GM21576 (cell line): ENCODE data around the gene OPCML.

Source experiments
- ATAC-seq: cut with Tn5 transposase; IDR thresholded peaks from one replicate; pipeline ENCODE4 v1.9.1; 2021; ENCODE audit warnings: mild to moderate bottlenecking, moderate library complexity; ENCODE audit not compliant: unreplicated experiment

Gene OPCML

GRCh38 chr11:133149698-133150097 lies 382.6 kb downstream of the OPCML start:
- no peak for ATAC-seq

GRCh38 chr11:133147625-133148024 lies 384.7 kb downstream of the OPCML start:
- no peak for ATAC-seq

DNA sequence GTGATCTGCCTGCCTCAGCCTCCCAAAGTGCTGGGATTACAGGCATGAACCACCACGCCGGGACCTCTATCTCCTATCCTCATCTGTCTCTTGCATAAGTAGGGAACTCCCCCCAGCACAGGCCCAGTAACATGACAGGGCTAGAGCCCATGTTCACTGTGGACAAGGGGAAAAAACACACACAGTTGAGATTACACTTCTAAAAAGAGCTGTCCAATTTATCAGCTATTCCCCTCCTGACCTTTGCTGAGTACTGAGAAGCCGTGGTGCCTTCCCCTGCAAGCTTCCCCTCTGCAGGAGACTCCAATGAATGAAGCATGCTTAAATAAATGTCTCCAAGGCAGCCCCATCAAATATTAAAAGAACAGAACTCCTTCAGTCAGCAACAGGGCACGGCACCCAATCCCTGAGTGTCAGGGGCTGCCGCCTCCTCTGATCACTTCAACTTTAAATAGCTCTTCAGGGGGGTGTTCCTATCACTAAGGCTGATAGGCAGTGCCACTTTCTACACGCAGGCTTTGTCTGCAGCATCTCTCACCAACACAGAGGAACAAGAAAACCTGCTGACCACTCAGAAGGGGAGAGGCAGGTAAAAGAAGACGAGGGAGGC lies 385.5 kb downstream of the OPCML start:
- no peak for ATAC-seq

- ATAC-seq: no peak
These were observed 394.4 kb downstream of the OPCML start for GRCh38 chr11:133137939-133138338.

DNA sequence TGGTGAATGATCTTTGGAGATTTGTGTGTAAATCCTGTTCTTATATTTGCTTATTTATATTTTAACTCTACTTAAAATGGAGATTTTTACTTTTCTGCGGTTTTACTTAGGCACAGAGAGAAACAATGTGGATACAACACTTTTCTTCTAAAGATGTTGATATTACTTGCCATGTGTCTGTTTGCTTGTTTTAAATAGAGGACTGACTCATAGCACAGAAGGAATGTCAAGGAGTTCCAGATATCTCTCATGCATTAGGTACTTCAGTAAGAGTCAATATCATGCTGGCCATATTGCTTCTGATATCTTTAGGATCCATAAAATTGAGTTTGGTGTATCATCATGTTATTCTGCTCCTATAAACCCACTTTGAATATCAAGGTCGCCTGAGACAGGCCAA lies 395.0 kb downstream of the OPCML start:
- ATAC-seq: no peak

DNA sequence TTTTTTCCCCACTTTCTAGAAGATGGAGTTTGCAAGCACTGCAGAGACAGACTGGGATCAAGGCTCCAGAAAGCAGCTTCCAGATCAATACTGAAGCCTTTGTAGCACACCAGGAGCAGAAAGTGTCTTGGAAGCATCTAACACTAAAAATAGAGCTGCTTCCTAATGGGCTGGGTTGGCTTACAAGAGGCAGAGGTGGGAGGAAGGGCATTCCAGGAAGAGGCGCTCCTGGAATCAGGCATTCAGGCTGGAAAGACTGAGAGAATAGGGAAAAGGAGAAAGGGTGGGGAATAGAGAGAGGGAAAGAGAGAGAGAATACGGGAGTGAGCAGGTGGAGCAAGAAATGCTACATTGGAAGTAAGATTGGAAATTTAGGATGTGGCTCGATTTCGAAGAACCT lies 395.9 kb downstream of the OPCML start:
- ATAC-seq: no peak

GRCh38 chr11:133134314-133135173 lies 397.8 kb downstream of the OPCML start:
- peak; percentile 97 for ATAC-seq

DNA sequence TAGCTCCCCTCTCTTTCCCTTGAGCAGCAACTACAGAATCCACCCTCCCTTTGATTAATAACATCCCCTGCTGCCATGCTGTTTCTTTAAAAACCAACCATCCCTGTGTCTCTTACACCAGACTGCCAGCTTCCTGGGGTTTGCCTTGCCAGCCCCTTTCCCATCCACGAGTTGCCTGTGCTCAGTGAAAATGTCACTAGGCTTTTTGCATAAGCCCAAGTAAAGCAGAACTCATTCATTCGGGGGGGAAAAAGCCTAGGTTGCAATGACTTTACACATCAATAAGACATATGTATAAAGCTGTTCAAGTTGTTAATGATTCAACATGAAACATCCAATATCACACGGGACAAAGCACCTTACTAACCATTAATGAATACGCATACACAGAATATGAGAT lies 398.7 kb downstream of the OPCML start:
- ATAC-seq: no peak

DNA sequence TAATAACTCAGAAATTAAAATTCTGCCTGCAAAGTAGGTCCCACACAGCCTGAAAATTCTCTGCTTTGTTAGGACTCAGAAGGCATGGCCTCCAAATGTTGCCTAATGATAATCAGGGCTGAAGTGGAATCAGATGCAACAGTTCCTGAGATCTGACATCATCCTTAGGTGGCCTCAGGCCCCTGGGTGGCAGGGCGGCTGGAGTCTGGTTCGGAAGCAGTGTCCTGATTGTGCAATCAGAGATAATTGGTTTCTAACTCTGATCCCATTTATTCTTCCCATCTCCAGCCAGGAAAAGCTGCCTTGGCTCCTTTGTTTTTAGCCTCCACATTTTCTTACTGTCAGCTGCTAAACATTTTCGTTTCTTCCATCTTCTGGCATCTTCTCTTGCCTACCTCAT lies 399.3 kb downstream of the OPCML start:
- no peak for ATAC-seq

- ATAC-seq: no peak
These were observed 404.6 kb downstream of the OPCML start for GRCh38 chr11:133127741-133128140.

- no peak for ATAC-seq
These were observed 408.5 kb downstream of the OPCML start for GRCh38 chr11:133123796-133124195.

DNA sequence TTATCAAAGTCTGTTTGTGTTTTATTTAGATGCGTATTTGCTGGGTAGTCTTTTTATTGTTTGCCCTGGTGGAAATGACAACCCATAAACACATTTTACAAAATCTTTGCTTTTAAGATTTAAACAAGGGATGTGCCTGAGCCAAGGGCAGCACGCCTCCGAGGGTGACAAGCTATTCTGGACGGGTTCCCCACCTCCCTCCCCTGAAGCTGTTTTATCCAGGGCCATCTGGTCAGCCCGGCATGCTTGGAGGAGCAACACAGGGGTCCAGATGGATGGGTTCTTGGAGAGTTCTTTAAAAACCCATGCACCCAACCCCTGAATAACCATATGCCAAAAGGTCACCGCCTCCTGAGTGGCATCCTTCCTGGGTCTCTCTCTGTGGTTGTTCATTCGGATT lies 408.9 kb downstream of the OPCML start:
- ATAC-seq: no peak

- no peak for ATAC-seq
These were observed 410.0 kb downstream of the OPCML start for GRCh38 chr11:133122256-133122655.

- ATAC-seq: no peak
These were observed 413.6 kb downstream of the OPCML start for GRCh38 chr11:133118563-133119268.

DNA sequence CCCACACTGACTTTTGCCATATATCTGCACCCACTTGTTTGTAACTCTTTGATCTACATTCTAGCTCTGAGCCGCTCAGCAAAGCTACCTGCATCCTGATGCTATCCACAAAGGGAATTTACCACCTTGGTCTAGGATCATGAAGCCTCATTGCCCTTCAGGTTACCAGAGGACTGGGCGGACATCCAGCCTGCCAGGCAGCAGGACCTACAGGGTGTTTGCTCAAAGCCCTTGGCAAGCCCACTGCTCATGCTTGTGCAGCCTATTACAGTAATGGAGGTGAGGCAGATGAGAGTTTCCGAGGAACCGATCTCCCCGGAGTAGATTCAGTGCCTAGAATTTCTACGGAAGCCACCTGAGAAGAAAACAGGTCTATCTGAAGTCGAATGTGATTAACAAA lies 417.2 kb downstream of the OPCML start:
- no peak for ATAC-seq

GRCh38 chr11:133107763-133108162 lies 424.5 kb downstream of the OPCML start:
- no peak for ATAC-seq

GRCh38 chr11:133107136-133107535 lies 425.2 kb downstream of the OPCML start:
- no peak for ATAC-seq

GRCh38 chr11:133106417-133106816 lies 425.9 kb downstream of the OPCML start:
- ATAC-seq: no peak

DNA sequence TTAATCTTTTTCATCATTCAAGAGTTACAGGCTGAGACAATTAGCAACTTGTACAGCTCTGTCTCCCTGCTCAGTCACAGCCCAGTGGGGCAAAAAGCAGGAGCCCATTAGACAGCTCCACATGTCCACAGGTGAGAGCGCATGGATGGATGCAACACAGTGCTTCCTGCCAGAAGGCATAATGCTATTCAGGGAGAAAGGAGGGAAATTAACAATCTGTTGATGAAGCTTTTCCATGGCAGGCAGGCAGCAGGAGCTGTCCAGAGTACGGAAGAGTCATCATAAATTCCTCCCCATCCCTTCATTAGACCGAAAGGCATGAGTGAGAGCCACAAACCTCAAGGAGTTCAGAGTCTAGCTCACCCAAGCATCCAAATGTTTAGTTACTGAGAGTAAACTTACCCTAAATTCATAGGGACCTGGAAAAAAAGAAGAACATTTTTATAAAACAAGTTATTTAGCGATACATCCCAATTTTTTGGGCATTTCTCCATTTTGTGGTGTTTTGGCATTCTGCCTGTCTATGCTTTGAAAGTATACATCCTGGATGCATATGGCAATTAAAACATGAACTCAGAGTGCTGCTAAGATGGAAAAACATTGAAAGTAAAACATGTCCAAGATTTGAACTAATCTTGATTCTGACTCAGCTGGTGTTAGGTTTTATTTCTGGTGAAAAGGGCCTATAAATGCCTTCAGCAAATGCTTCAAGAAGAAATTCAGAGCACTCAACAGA lies 428.1 kb downstream of the OPCML start:
- ATAC-seq: no peak

- no peak for ATAC-seq
These were observed 435.3 kb downstream of the OPCML start for GRCh38 chr11:133096981-133097380.

- no peak for ATAC-seq
These were observed 445.8 kb downstream of the OPCML start for GRCh38 chr11:133086518-133086917.
